ENCODE results near the gene TNFRSF12A. TPM values are rescaled to one million over a fixed set of nuclear protein-coding genes. Genes with fewer than 3 reads are reported as not detected.

Gene TNFRSF12A
- total RNA-seq, 1 donor from 2014 or later = 66.2 TPM

DNA sequence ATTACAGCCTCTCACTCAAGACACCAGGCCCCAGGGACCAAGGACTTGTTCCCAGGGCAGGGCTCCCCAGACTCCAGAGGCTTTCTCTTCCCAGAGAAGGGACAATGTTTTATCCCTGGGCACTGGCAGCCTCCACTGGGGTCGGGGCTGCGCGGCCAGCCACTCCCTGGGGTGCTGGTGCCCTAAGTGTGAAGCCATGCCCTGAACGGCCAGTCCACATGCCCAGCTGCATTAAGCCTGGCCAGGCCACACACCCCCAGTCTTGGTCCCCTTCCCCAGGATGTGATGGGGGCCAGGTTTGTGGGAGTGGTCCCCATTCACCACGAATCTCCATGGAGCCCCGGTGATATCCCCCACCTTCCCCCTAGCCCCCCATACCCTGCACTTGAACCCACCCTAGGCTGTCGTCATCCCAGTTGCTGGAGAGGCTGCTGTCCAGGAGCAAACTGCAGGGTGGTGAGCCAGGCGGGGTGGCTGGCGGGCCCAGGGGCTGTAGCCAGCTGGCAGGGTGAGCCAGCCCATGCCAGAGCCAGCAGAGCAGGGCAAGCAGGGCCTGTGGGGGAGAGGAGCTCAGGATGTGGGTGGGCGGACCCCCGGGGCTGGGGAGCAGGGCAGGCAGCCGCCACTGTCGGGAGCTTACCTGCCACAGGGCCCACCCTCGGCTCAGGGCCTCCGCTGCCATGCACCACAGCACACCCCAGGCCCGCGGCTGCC lies 46.4 kb upstream of the TNFRSF12A start:
- H3K36me3 ChIP-seq = peaks cover 5% of the 10 kb centered on the region
- H3K9me3 ChIP-seq (replicated peaks) = no peaks in the 10 kb centered on the region
- intact Hi-C loops (cut with micrococcal nuclease) = no loop called here
- no peak overlapping the region for H3K4me3 ChIP-seq
- no peak for DNase-seq
- no peak overlapping the region for H3K27ac ChIP-seq (replicated peaks)
- no peak for TF ChIP-seq CTCF (IDR thresholded peaks at IDR 0.05; ENCODE audit: borderline replicate concordance)
- peaks cover 22% of the 10 kb centered on the region for H3K27me3 ChIP-seq (ENCODE audit: low read depth)
- peaks cover 36% of the 10 kb centered on the region for H3K4me1 ChIP-seq

- no peaks in the 10 kb centered on the region for H3K9me3 ChIP-seq (replicated peaks)
- intact Hi-C loops (cut with micrococcal nuclease) = no loop called here
- H3K27ac ChIP-seq (replicated peaks) = no peak overlapping the region
- peaks cover 5% of the 10 kb centered on the region for H3K36me3 ChIP-seq
- peaks cover 29% of the 10 kb centered on the region for H3K27me3 ChIP-seq (ENCODE audit: low read depth)
- peaks cover 32% of the 10 kb centered on the region for H3K4me1 ChIP-seq
- DNase-seq = no peak
- no peak overlapping the region for H3K4me3 ChIP-seq
- TF ChIP-seq CTCF (IDR thresholded peaks at IDR 0.05; ENCODE audit: borderline replicate concordance) = no peak
Observed at GRCh38 chr16:2974319-2975056, 45.7 kb upstream of the TNFRSF12A start.

- H3K4me3 ChIP-seq = no peak overlapping the region
- intact Hi-C loops (cut with micrococcal nuclease) = no loop called here
- H3K9me3 ChIP-seq (replicated peaks) = no peaks in the 10 kb centered on the region
- H3K27me3 ChIP-seq (ENCODE audit: low read depth) = peaks cover 35% of the 10 kb centered on the region
- peaks cover 5% of the 10 kb centered on the region for H3K36me3 ChIP-seq
- peaks cover 32% of the 10 kb centered on the region for H3K4me1 ChIP-seq
- no peak for DNase-seq
- no peak overlapping the region for H3K27ac ChIP-seq (replicated peaks)
- TF ChIP-seq CTCF (IDR thresholded peaks at IDR 0.05; ENCODE audit: borderline replicate concordance) = no peak
Observed at GRCh38 chr16:2975161-2975795, 44.9 kb upstream of the TNFRSF12A start.

GRCh38 chr16:2976201-2976600 lies 44.0 kb upstream of the TNFRSF12A start:
- Histone ChIP-seq H3K27me3 (ENCODE audit: low read depth) (peaks cover 35% of the 10 kb centered on the region), H3K9me3 (replicated peaks) (no peaks in the 10 kb centered on the region), H3K4me3 (no peak overlapping the region), H3K4me1 (peaks cover 31% of the 10 kb centered on the region), H3K36me3 (peaks cover 5% of the 10 kb centered on the region), H3K27ac (replicated peaks) (no peak overlapping the region)
- no peak for DNase-seq
- TF ChIP-seq CTCF (IDR thresholded peaks at IDR 0.05; ENCODE audit: borderline replicate concordance) = no peak
- intact Hi-C loops (cut with micrococcal nuclease) = no loop called here

GRCh38 chr16:2976673-2977072 lies 43.5 kb upstream of the TNFRSF12A start:
- H3K9me3 ChIP-seq (replicated peaks) = no peaks in the 10 kb centered on the region
- H3K27ac ChIP-seq (replicated peaks) = no peak overlapping the region
- no peak for TF ChIP-seq CTCF (IDR thresholded peaks at IDR 0.05; ENCODE audit: borderline replicate concordance)
- H3K27me3 ChIP-seq (ENCODE audit: low read depth) = peaks cover 35% of the 10 kb centered on the region
- no peak overlapping the region for H3K4me3 ChIP-seq
- H3K36me3 ChIP-seq = peaks cover 5% of the 10 kb centered on the region
- H3K4me1 ChIP-seq = peaks cover 30% of the 10 kb centered on the region
- intact Hi-C loops (cut with micrococcal nuclease) = no loop called here
- DNase-seq = no peak
